Jurkat, Clone E6-1 (cell line): ENCODE results near the gene SDK1.

Experiments used
- DNase-seq: peaks from one replicate; pipeline ENCODE4 v3.0.0-alpha.2; 2011; ENCODE audit warnings: low read depth, low spot score
- H3K4me3 ChIP-seq: 2 replicates; pipeline ENCODE4 v1.5.1; 2011; ENCODE audit warnings: mild to moderate bottlenecking, low read length, control low read depth, moderate library complexity

SDK1 gene

DNA sequence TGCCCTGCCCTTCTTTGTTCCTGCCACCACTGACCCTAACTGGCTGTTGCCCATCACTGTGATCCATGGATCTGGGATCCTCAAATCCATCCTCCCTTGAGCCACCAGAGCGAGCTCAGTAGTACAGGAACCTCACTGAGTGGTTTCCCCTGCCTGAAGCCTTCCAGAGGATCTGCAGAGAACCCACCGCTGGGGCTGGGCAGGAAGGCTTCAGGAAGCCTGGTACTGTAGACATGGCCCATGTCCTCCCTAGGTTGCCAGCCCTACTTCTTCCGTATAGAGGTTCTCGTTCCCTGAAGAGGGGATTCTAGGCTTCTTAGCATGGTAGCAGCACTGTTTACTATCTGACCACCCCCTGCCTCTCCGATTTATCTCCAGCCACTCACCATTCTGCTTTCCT, 693.7 kb downstream of the SDK1 start:
- H3K4me3 ChIP-seq = no peak overlapping the region
- no peak for DNase-seq

DNA sequence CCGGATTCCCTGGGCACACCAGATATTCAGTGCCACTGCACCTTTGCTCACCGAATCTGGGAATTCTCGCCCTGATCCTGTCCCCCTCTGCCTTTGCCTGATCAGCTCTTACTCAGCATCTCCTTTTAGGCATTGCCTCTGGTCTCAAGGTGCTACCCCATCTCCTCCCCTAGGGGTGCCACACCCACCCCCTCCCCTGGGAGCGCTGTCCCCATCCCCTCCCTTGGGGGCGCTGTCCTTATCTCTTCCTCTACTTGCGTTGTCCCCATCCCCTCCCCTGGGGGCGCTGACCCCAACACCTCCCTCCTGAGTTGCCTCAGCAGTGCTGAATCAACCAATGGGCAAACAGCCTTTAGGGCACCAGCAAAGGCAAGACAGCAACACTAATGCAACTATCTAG, 694.1 kb downstream of the SDK1 start:
- DNase-seq = no peak
- no peak overlapping the region for H3K4me3 ChIP-seq

DNA sequence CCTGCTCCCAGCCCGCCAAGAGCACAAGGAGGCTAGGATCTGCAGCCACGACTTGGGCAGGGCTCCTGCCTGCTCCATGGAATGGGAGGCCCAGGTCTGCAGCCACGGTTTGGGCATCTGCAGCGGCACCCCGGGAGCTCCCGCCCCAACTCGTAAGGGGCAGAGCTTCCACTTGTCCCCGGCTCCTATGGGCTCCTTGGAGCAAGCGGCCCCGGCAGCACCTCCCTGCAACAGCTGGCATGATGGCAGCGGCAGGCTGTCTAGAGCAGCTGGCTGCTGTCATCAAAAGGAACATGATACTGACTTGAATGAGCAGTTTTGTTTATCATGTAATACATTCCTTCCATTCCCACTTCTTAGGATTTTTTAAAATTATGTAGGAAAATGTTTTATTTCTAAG, 697.0 kb downstream of the SDK1 start:
- DNase-seq = no peak
- no peak overlapping the region for H3K4me3 ChIP-seq

DNA sequence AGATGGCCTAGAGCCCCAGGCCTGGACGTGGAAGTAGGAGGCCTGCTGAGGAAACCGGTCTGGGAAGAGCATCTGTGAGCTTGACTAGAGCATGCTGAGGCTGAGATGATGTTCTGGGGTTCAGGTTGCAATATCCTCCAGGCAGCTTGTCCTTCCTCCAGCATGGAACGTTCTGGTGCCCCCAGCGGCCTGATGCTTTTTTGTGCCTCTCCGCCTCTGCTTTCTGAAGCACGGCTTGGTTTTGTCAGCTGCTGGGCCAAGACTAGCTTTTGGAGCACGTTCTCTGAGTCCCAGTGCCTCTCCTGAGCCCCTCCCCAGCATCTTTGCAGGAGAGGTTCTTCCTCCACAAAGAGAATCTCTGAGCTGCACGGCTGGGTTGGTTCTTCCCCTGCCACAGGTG, 699.1 kb downstream of the SDK1 start:
- no peak for DNase-seq
- H3K4me3 ChIP-seq = no peak overlapping the region

DNA sequence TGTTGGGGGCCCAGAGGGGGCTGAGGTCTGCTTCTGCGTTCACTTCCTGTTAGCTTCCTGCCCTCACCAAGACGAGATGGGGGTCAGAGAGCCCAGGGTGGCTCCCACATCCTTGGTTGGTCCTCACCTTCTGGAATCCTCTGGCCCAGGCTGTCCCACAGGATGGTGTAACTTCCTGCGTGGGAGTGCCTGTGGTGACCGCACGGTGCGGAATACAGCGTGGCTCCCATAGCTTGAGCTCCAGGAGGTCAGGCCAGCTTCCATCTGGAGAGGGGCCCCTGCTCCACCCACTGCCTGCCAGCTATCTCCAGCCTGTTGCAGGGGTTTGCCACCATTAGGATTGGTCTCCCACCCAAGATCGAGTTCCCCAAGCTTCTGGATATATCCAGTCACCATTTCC, 699.9 kb downstream of the SDK1 start:
- H3K4me3 ChIP-seq = no peak overlapping the region
- DNase-seq = no peak

DNA sequence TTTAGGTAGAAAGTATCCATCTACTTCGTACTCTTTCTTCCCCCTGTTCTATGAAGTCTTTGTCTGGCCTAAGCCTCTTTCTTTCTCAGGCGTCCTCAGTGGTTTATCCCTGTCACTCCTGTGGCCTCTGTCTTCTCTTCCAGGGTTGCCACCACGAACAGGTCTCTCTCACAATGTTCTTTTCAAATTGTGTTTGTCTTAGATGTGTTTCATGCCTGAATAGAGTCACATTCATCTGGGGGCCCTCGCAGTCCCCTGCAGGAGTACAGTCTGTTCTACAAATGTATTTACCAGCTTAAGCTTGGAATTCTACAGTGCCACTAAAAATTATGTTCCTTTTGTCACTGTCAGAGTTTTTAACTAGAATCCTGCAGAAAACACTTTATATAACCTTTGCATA, 700.7 kb downstream of the SDK1 start:
- DNase-seq = no peak

DNA sequence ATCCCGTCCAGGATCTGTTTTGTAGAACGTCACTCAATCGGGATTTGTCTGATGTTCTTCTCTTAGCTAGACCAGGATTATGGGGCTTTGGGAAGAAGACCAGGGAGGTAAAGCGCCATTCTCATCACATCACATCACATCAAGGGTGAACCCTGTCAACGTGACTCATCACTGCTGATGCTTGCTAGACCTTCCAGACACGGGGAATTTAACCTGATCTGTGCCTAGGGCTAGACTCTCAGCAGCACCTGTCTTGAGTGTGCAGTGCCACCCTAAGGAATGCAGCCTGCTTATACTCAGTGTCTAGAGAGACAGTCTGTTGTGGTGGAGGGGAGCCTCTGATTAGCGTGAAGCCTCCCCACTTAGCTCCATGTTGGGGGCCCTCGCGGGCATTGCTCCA, 702.5 kb downstream of the SDK1 start:
- no peak for DNase-seq

More for the DNA sequence above, 700.7 kb downstream of the SDK1 start:
- no peak overlapping the region for H3K4me3 ChIP-seq

DNA sequence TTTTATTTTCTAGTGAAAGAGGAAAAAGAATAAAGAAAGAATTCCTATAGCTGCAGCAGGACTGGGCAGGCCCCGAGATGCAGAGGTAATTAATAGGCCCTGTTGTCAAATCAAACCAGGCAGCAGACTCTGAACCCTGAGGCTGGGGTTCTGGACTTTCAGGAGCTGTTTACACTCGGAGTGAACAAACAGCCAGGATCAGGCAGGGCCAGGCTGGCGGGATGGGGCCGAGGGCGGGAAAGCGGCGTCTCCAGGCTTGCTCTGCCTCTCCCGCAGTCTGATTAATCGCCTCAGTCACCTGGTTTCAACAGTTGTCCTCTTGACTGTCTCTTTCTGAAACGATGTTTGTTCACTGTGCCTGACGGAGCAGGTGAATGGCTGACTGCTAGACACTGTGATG, 705.6 kb downstream of the SDK1 start:
- DNase-seq = no peak

More for the DNA sequence above, 702.5 kb downstream of the SDK1 start:
- no peak overlapping the region for H3K4me3 ChIP-seq

DNA sequence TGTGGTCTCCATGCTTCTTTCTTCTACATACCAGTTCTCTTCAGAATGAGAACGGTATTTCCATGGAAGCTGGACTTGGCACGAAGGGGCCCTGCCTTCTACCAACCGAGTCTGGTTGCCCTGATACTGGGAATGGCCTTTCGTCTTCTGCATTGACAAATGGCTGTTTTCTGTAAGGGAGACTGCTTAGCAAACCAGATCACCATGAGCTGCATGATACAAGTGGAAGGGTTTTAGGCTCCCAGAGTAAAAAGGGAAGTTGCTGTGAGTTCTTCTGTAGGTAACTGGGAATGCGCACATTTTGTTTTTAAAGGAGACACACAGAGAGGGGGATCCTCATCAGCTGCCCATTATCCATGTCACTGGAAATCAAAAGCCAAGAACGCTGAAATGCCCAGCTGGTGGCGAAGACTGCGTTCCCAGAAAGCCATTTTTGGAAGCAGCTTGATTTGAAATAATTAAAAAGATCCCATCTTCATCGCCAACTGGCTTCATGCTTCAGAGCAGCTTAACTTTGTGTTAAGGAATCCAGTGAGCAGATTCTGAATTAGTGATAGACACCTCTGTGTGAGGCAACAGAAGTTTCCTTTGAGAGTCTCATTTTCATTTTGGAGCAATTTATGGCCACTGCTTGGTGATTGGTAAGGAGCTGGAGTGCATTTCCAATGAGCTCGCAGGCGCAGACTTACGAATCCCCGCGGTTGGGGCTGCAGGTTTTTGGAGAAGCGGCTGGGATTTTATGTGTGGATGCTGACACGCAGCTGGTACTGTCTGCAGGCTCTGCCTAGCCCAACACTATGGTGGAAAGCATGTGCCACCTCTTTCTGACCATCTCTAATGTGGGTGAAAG, 708.4 kb downstream of the SDK1 start:
- H3K4me3 ChIP-seq = no peak overlapping the region
- no peak for DNase-seq

More for the DNA sequence above, 705.6 kb downstream of the SDK1 start:
- H3K4me3 ChIP-seq = no peak overlapping the region

DNA sequence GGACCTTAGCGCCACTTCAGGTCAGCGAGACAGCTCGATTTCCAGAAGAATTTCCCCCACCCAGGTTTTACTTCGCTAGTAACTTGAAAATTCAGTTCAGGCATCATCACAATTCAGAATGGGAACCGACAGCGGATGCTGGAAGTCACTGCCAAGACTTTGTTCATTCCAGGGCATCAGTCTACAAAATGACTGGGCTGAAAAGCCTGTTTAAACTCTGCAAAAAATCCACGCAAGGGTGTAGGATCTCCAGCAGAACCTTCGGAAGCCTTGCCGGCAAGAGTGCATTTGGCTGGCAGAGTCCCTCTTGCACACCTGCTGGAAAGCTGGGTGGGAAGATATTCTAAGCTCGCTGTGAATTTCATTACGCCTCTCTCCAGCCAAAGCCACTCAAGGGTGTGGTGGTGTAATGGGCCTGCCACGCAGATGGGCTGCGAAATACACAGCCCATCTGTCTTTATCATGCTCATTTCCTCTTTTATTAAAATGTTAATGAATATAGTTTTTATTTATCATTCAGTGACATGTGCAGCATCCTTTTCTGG, 709.1 kb downstream of the SDK1 start:
- no peak for DNase-seq
- H3K4me3 ChIP-seq = no peak overlapping the region

DNA sequence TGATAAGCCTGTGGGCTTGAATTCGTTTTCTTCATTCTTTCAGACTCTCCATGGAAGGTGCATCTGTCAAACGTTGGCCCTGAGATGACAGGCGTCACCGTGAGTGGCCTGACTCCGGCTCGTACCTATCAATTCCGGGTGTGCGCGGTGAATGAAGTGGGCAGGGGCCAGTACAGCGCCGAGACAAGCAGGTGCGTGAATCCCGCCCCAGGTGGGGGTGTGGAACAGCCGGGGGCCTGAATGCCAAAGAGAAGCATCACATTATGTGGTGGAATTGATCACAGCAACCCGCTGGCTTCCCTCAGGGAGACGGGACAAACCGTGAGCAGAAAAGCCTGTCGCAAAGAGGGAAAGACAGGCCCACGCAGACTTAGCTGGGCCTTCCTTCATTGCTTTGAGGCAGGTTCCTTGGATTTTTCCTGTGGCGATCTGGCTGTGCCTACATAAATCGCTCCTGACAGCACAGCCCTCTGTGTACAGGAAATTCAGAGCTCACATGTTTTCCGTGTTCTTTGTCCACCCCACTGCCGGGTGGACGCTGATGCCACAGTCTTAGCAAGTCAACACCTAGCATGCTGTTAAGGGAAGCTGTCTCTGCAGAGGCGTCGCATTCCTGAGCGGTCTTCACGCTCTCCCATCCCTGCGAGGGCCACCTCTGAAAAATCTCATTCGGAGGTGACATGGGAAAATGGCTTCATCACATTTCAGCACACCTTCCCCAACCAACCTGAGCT, 710.0 kb downstream of the SDK1 start:
- DNase-seq = no peak
- H3K4me3 ChIP-seq = no peak overlapping the region

DNA sequence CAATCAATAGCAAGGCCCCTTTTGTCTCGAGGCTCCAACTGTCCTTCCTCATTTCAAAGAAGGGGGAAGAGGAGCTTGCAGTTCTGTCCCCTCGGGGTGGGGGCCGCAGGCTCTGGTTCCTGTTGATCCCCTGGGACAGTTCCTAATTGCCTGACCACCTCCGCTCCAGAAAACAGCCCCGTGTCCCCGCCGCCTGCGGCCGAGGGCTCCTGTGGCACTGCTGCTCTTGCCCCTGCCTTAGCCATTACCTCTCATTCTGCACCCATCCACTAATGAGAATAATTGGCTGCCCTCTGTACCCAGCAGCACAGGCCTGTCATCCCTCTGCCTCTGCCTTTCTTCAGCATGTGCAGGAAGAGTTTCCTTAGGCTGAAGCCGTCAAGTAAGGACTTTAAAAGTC, 712.7 kb downstream of the SDK1 start:
- H3K4me3 ChIP-seq = no peak overlapping the region
- no peak for DNase-seq

DNA sequence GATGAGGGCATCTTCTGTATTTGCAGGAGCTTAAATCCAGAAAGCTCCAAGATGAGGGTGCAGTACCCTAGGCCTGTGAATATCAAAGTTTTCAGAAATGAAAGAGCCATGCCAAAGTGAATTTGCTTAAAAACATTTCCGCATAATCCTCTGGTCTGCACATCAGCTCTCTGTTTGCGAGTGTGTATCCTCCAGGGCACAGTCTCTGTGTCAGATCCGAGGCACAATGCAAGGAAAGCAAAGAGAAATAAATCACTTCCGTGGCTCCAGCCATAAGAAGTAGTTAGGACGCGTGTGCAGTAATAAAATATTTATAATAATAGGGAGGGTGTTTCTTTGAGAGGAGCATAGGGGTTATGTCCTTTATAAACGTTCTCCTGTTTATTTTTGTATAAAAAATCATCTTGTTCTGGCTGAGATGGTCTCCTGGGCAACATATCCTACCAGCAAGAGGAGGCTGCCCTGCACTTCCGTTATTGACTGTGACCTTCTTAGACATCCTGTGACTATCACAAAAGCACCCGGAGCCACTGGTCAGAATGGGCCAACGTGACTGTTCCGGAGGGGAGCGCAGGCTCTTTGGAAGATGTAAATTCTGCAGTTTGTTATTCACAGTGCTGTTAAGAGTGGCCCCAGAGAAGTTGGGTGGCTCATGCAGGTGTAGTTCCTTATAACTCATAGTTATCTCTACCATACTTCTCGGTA, 713.4 kb downstream of the SDK1 start:
- H3K4me3 ChIP-seq = no peak overlapping the region
- DNase-seq = no peak

DNA sequence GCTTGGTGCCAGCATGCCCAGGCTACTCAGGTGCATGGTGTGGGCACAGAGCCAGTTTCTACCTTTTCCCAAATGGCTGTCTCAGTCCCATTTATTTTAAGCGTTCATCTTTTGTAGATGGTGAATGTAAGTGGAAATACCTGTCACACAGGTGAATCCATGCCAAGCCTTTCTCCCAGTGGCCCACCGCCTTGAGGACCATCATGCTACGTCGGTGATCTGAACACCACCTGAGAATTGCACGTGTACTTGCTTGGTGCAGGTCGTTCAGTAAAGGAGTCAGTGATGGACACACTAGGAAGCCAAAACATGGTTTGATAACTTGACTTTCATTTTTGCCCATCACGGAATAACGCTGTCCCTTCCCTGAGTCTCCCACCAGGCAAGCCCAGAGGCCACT, 714.3 kb downstream of the SDK1 start:
- no peak overlapping the region for H3K4me3 ChIP-seq
- DNase-seq = no peak

DNA sequence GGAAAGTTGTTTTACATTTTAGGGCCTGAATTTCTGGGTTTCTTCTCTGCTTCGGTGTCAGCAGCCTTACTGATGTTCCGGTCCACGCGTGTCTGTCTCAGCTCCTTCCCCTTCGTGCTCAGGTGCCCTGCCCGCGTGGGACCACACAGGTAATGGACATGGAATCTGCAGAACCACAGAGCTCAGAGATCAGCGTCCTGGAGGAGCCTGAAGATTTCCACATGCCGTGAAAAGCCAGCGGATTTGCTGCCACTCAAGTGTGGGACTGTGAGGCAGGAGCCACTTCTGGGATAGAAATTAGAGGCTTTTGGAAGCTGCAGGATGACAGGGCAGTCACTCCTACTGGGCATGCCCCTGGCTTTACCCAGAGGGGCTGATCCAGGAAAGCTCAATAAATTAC, 714.9 kb downstream of the SDK1 start:
- no peak overlapping the region for H3K4me3 ChIP-seq
- no peak for DNase-seq

DNA sequence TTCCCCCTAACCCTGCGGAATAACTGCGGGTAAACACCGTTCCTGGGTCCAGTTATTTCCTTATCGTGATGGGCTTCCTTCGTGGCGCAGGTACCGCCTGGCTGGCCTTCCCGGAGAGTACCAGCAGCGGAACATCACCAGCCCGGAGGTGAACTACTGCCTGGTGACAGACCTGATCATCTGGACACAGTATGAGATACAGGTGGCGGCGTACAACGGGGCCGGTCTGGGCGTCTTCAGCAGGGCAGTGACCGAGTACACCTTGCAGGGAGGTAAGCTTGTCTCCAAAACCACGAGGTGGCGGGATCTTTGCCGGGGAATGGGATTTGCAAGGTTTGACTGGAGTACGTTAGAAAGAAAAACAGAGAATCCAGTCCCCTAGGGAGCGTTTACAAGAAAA, 716.0 kb downstream of the SDK1 start:
- H3K4me3 ChIP-seq = no peak overlapping the region
- no peak for DNase-seq

DNA sequence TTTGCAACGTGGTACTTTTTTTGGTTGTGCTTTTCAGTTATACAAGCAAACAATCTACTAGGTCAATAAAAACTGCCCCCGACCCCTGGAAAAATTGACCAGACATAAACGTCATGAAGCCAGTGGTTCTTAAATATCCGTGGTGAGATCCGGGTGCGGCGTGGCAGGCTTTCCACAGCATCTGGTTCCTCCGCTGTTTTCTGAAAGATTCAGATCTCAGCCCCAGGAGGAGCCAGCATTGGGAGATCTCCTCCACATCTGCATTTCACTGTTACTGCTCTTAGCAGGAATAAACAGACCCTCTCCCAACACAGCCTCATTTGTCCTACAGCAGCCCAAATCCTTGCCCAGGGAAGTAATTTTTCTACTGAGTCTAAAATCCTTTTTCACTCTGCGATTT, 716.7 kb downstream of the SDK1 start:
- DNase-seq = no peak
- H3K4me3 ChIP-seq = no peak overlapping the region

DNA sequence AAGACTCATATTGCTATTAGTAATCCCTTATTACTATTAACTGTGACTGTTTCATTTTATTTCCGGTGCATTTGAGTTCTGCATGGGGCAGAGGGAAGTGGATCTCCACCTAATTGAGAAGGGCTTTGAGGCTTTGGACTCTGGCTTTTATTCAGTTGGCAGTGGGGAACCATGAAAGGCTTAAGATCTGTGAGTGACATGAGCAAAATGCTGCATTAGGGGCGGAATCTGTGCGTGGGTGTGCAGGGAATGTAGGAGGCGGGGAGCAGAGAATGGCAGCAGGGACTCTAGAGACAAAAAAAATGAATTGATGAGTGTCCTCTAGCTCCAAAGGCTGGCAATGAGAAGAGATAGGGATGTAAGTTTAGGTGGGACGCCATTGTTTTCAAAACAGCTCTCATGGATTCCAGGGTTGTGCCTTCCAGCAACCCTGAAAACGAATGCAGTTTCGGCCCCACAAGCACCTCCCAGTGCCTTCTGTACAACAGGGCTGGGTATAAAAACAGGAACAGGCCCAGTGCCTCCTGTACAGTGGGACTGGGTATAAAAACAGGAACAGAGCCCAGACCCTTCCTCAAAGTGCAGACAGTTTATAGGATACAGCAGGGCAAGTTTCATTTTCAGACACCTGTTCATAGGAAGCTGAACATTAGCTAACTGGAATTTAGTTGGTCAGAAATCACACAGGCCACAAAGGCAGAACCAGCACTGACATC, 717.7 kb downstream of the SDK1 start:
- no peak overlapping the region for H3K4me3 ChIP-seq
- DNase-seq = no peak

DNA sequence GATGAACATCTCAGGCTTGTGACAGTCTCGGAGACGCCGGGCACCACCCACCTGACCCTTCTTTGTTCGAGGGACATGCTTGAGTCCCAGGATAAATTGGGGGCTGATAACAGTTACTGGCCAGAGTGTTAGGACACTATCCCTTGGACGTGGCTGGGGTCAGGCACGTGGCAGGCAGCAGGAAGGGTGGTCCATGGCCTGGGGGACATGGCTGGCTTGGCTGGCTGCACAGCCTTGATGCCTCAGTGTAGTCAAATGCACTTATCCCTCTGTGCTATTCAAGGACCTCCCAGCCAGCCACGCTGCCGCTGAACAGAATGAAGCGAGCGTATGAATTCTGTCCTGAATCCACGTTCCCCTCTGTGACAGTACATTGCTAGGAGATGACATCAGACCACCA, 719.0 kb downstream of the SDK1 start:
- no peak overlapping the region for H3K4me3 ChIP-seq

More for the DNA sequence above, 719.0 kb downstream of the SDK1 start:
- no peak for DNase-seq
